HEK293 (cell line): ENCODE results near the gene LRRN4CL.

Source experiments
- ATF2 ChIP-seq: fragments of 450-650 bp; formaldehyde crosslinking; IDR thresholded peaks from 2 replicates; pipeline ENCODE4 v1.5.1; 2016; ENCODE audit warnings: missing biosample characterization, missing genetic modification characterization, low read depth
- GLIS2 ChIP-seq: fragments of 450-650 bp; formaldehyde crosslinking; IDR thresholded peaks from 2 replicates; pipeline ENCODE4 v1.5.1; 2016; ENCODE audit warnings: missing biosample characterization, missing genetic modification characterization
- HIC1 ChIP-seq: fragments of 450-650 bp; formaldehyde crosslinking; IDR thresholded peaks from 2 replicates; pipeline ENCODE4 v1.5.1; 2016; ENCODE audit warnings: missing biosample characterization, missing genetic modification characterization
- HOXC10 ChIP-seq: sonication (generic); formaldehyde crosslinking; IDR thresholded peaks from 2 replicates; pipeline ENCODE4 v1.8.1; 2023; ENCODE audit warnings: mild to moderate bottlenecking, missing genetic modification reagents
- IKZF3 ChIP-seq: fragments of 450-650 bp; IDR thresholded peaks from 2 replicates; pipeline ENCODE4 v1.5.0; 2018; ENCODE audit warnings: missing biosample characterization, mild to moderate bottlenecking, missing genetic modification characterization, moderate library complexity
- KLF17 ChIP-seq: fragments of 450-650 bp; formaldehyde crosslinking; IDR thresholded peaks from 2 replicates; pipeline ENCODE4 v1.5.1; 2016; ENCODE audit warnings: missing biosample characterization, missing genetic modification characterization
- KLF8 ChIP-seq: fragments of 450-650 bp; formaldehyde crosslinking; IDR thresholded peaks from 2 replicates; pipeline ENCODE4 v1.5.1; 2016; ENCODE audit warnings: missing biosample characterization, missing genetic modification characterization
- YY1 ChIP-seq: fragments of 450-650 bp; formaldehyde crosslinking; IDR thresholded peaks from 2 replicates; pipeline ENCODE4 v1.5.1; 2018; ENCODE audit warnings: missing biosample characterization, missing genetic modification characterization
- ZBTB17 ChIP-seq: fragments of 450-650 bp; formaldehyde crosslinking; IDR thresholded peaks from 2 replicates; pipeline ENCODE4 v1.5.1; 2016; ENCODE audit warnings: missing biosample characterization, missing genetic modification characterization
- ZBTB20 ChIP-seq: fragments of 450-650 bp; formaldehyde crosslinking; IDR thresholded peaks from 2 replicates; pipeline ENCODE4 v1.5.1; 2016; ENCODE audit warnings: missing biosample characterization, missing genetic modification characterization
- ZBTB8A ChIP-seq: fragments of 450-650 bp; formaldehyde crosslinking; IDR thresholded peaks from 2 replicates; pipeline ENCODE4 v1.5.1; 2016; ENCODE audit warnings: missing biosample characterization, missing genetic modification characterization
- ZFP69B ChIP-seq: fragments of 450-650 bp; formaldehyde crosslinking; IDR thresholded peaks from 2 replicates; pipeline ENCODE4 v1.5.1; 2016; ENCODE audit warnings: missing biosample characterization, missing genetic modification characterization
- ZNF239 ChIP-seq: fragments of 450-650 bp; formaldehyde crosslinking; IDR thresholded peaks from 2 replicates; pipeline ENCODE4 v1.5.1; 2016; ENCODE audit warnings: missing biosample characterization, missing genetic modification characterization
- ZNF324 ChIP-seq: fragments of 450-650 bp; formaldehyde crosslinking; IDR thresholded peaks from 2 replicates; pipeline ENCODE4 v1.5.1; 2016; ENCODE audit warnings: missing biosample characterization, missing genetic modification characterization
- ZNF335 ChIP-seq: fragments of 450-650 bp; formaldehyde crosslinking; conservative IDR thresholded peaks from 2 replicates; pipeline ENCODE4 v1.5.1; 2016; ENCODE audit warnings: missing biosample characterization, missing genetic modification characterization
- ZNF341 ChIP-seq: fragments of 450-650 bp; formaldehyde crosslinking; IDR thresholded peaks from 2 replicates; pipeline ENCODE4; 2016; ENCODE audit warnings: low read depth, missing biosample characterization, missing genetic modification characterization
- ZNF488 ChIP-seq: fragments of 450-650 bp; formaldehyde crosslinking; IDR thresholded peaks from 2 replicates; pipeline ENCODE4 v1.5.1; 2016; ENCODE audit warnings: missing biosample characterization, missing genetic modification characterization
- ZNF501 ChIP-seq: fragments of 450-650 bp; formaldehyde crosslinking; IDR thresholded peaks from 2 replicates; pipeline ENCODE4 v1.5.1; 2016; ENCODE audit warnings: missing biosample characterization, missing genetic modification characterization
- ZNF561 ChIP-seq: fragments of 450-650 bp; IDR thresholded peaks from 2 replicates; pipeline ENCODE4 v1.5.1; 2018; ENCODE audit warnings: missing biosample characterization, missing genetic modification characterization, borderline replicate concordance
- ZNF610 ChIP-seq: fragments of 450-650 bp; formaldehyde crosslinking; IDR thresholded peaks from 2 replicates; pipeline ENCODE4 v1.5.1; 2016; ENCODE audit warnings: missing biosample characterization, missing genetic modification characterization, borderline replicate concordance
- ZNF660 ChIP-seq: fragments of 450-650 bp; IDR thresholded peaks from 2 replicates; pipeline ENCODE4 v1.5.1; 2018; ENCODE audit warnings: missing biosample characterization, mild to moderate bottlenecking, missing genetic modification characterization
- ZSCAN30 ChIP-seq: fragments of 450-650 bp; IDR thresholded peaks from 2 replicates; pipeline ENCODE4 v1.5.1; 2018; ENCODE audit warnings: missing biosample characterization, mild to moderate bottlenecking, missing genetic modification characterization, moderate library complexity
- ZXDB ChIP-seq: fragments of 450-650 bp; formaldehyde crosslinking; IDR thresholded peaks from 2 replicates; pipeline ENCODE4 v1.5.1; 2016; ENCODE audit warnings: missing biosample characterization, missing genetic modification characterization
- TF ChIP-seq, protein P1 (sequence below): fragments of 450-650 bp; formaldehyde crosslinking; optimal IDR thresholded peaks from 2 replicates; pipeline ENCODE3; 2016; ENCODE audit warnings: missing biosample characterization, mild to moderate bottlenecking, missing genetic modification characterization
- TF ChIP-seq, protein P2 (sequence below): fragments of 450-650 bp; formaldehyde crosslinking; IDR thresholded peaks from 2 replicates; pipeline ENCODE4 v1.5.1; 2016; ENCODE audit warnings: missing biosample characterization, missing genetic modification characterization
- TF ChIP-seq, protein P3 (sequence below): fragments of 450-650 bp; formaldehyde crosslinking; IDR thresholded peaks from 2 replicates; pipeline ENCODE4 v1.5.1; 2016; ENCODE audit warnings: missing biosample characterization, missing genetic modification characterization
- TF ChIP-seq, protein P4 (sequence below): fragments of 450-650 bp; formaldehyde crosslinking; IDR thresholded peaks from 2 replicates; pipeline ENCODE4 v1.5.1; 2017; ENCODE audit warnings: missing biosample characterization, missing genetic modification characterization

The LRRN4CL gene

GRCh38 chr11:62671608-62672389 lies 17.5 kb downstream of the LRRN4CL start, which contains the start of the genes LBHD1 and UQCC3 (continued):
- TF ChIP-seq ZNF660 (tag by site-specific recombination) (peak; percentile 84), KLF8 (tag by site-specific recombination) (peak; percentile 62; the same call in 1 of the 2 replicates), ZNF335 (tag by site-specific recombination) (peak; percentile 93), ATF2 (tag by site-specific recombination) (no peak), ZNF324 (tag by site-specific recombination) (peak; percentile 52; the same call in 1 of the 2 replicates), KLF17 (tag by site-specific recombination) (peak; percentile 13; the same call in 1 of the 2 replicates), ZNF488 (tag by site-specific recombination) (no peak), ZBTB17 (tag by site-specific recombination) (peak; percentile 41; the same call in 1 of the 2 replicates), ZFP69B (tag by site-specific recombination) (peak; percentile 77; the same call in 1 of the 2 replicates), HOXC10 (peak; percentile 28; the same call in 1 of the 2 replicates), ZSCAN30 (tag by site-specific recombination) (peak; percentile 58; the same call in 1 of the 2 replicates), ZNF561 (tag by site-specific recombination) (peak; percentile 46; the same call in 1 of the 2 replicates), ZNF501 (tag by site-specific recombination) (0 out of 2 replicates have a peak, but pooled peaks have one; percentile 18), GLIS2 (peak; percentile 84), ZNF610 (tag by site-specific recombination) (peak; percentile 77; the same call in 1 of the 2 replicates), ZNF239 (tag by site-specific recombination) (no peak), ZBTB20 (tag by site-specific recombination) (peak; percentile 70), IKZF3 (tag by site-specific recombination) (peak; percentile 72), HIC1 (tag by site-specific recombination) (0 out of 2 replicates have a peak, but pooled peaks have one; percentile 10), ZNF341 (peak; percentile 77), ZBTB8A (tag by site-specific recombination) (peak; percentile 56), ZXDB (tag by site-specific recombination) (peak; percentile 86), YY1 (tag by site-specific recombination) (peak; percentile 66)
- TF ChIP-seq, protein P1, sequence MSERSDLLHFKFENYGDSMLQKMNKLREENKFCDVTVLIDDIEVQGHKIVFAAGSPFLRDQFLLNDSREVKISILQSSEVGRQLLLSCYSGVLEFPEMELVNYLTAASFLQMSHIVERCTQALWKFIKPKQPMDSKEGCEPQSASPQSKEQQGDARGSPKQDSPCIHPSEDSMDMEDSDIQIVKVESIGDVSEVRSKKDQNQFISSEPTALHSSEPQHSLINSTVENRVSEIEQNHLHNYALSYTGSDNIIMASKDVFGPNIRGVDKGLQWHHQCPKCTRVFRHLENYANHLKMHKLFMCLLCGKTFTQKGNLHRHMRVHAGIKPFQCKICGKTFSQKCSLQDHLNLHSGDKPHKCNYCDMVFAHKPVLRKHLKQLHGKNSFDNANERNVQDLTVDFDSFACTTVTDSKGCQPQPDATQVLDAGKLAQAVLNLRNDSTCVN (tag by site-specific recombination): peak; percentile 81
- TF ChIP-seq, protein P2, sequence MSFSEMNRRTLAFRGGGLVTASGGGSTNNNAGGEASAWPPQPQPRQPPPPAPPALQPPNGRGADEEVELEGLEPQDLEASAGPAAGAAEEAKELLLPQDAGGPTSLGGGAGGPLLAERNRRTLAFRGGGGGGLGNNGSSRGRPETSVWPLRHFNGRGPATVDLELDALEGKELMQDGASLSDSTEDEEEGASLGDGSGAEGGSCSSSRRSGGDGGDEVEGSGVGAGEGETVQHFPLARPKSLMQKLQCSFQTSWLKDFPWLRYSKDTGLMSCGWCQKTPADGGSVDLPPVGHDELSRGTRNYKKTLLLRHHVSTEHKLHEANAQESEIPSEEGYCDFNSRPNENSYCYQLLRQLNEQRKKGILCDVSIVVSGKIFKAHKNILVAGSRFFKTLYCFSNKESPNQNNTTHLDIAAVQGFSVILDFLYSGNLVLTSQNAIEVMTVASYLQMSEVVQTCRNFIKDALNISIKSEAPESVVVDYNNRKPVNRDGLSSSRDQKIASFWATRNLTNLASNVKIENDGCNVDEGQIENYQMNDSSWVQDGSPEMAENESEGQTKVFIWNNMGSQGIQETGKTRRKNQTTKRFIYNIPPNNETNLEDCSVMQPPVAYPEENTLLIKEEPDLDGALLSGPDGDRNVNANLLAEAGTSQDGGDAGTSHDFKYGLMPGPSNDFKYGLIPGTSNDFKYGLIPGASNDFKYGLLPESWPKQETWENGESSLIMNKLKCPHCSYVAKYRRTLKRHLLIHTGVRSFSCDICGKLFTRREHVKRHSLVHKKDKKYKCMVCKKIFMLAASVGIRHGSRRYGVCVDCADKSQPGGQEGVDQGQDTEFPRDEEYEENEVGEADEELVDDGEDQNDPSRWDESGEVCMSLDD (tag by site-specific recombination): peak; percentile 39
- TF ChIP-seq, protein P3, sequence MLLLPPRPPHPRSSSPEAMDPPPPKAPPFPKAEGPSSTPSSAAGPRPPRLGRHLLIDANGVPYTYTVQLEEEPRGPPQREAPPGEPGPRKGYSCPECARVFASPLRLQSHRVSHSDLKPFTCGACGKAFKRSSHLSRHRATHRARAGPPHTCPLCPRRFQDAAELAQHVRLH (tag by site-specific recombination): peak; percentile 95
- TF ChIP-seq, protein P4, sequence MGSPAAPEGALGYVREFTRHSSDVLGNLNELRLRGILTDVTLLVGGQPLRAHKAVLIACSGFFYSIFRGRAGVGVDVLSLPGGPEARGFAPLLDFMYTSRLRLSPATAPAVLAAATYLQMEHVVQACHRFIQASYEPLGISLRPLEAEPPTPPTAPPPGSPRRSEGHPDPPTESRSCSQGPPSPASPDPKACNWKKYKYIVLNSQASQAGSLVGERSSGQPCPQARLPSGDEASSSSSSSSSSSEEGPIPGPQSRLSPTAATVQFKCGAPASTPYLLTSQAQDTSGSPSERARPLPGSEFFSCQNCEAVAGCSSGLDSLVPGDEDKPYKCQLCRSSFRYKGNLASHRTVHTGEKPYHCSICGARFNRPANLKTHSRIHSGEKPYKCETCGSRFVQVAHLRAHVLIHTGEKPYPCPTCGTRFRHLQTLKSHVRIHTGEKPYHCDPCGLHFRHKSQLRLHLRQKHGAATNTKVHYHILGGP: peak; percentile 53; the same call in 1 of the 2 replicates
